ENCODE data around the gene APOF. TPM values are rescaled to one million over a fixed set of nuclear protein-coding genes. Genes with fewer than 3 reads are reported as not detected.
A peak's percentile ranks its signal among the peaks of the same experiment; 100 is the strongest.

The APOF gene
- total and polyA plus RNA-seq, 2 of the 13 experiments (the other 11 are each of a cell fraction or from before 2014, with no cell fraction given) = 3.3 to 23.9 TPM

DNA sequence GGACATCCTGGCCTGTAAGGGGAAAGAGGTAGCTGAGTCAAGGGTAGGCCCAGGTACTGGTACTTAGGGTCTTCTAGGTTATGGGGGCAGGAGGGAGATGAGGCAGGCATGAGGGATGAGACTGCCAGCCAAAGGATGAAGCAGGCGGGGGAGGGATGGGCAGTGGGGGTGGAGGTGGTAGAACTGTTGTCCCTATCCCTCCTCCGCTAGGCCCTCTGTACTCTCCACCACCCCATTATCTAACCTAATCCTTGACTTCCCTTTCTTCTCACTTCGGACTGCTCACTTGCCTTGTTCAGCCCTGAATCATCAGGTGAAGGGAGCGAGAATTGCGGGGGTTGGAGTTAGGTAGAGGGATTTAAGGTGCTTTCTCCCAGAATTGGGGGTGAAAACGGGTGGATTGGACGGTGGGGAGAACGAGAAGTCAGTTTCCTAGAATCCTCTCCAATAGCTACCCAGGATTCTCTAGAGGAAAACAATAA is 29.4 kb downstream of the APOF start (continued):
- no peak for TF ChIP-seq NFATC3 (CRISPR knock-in tag; IDR thresholded peaks at IDR 0.05)
- no peak for TF ChIP-seq RAD51 (IDR thresholded peaks at IDR 0.05; ENCODE audit: borderline replicate concordance)
- no peak for TF ChIP-seq ZNF605 (CRISPR knock-in tag; IDR thresholded peaks at IDR 0.05)
- TF ChIP-seq, protein P1, sequence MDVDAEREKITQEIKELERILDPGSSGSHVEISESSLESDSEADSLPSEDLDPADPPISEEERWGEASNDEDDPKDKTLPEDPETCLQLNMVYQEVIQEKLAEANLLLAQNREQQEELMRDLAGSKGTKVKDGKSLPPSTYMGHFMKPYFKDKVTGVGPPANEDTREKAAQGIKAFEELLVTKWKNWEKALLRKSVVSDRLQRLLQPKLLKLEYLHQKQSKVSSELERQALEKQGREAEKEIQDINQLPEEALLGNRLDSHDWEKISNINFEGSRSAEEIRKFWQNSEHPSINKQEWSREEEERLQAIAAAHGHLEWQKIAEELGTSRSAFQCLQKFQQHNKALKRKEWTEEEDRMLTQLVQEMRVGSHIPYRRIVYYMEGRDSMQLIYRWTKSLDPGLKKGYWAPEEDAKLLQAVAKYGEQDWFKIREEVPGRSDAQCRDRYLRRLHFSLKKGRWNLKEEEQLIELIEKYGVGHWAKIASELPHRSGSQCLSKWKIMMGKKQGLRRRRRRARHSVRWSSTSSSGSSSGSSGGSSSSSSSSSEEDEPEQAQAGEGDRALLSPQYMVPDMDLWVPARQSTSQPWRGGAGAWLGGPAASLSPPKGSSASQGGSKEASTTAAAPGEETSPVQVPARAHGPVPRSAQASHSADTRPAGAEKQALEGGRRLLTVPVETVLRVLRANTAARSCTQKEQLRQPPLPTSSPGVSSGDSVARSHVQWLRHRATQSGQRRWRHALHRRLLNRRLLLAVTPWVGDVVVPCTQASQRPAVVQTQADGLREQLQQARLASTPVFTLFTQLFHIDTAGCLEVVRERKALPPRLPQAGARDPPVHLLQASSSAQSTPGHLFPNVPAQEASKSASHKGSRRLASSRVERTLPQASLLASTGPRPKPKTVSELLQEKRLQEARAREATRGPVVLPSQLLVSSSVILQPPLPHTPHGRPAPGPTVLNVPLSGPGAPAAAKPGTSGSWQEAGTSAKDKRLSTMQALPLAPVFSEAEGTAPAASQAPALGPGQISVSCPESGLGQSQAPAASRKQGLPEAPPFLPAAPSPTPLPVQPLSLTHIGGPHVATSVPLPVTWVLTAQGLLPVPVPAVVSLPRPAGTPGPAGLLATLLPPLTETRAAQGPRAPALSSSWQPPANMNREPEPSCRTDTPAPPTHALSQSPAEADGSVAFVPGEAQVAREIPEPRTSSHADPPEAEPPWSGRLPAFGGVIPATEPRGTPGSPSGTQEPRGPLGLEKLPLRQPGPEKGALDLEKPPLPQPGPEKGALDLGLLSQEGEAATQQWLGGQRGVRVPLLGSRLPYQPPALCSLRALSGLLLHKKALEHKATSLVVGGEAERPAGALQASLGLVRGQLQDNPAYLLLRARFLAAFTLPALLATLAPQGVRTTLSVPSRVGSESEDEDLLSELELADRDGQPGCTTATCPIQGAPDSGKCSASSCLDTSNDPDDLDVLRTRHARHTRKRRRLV (CRISPR knock-in tag; IDR thresholded peaks at IDR 0.05) = no peak
- no peak for TF ChIP-seq PRPF4 (IDR thresholded peaks at IDR 0.05; ENCODE audit: low read depth, low read length, poor library complexity, severe bottlenecking)
- TF ChIP-seq FOXK2 (IDR thresholded peaks at IDR 0.05) = no peak
- TF ChIP-seq ZC3H4 (CRISPR knock-in tag; IDR thresholded peaks at IDR 0.05; ENCODE audit: borderline replicate concordance) = 0 out of 2 replicates have a peak, but pooled peaks have one; percentile 74
- no peak for TF ChIP-seq ZNF781 (CRISPR knock-in tag; IDR thresholded peaks at IDR 0.05; ENCODE audit: borderline replicate concordance, not compliant biosample characterization)
- TF ChIP-seq TAF1 (CRISPR knock-in tag; IDR thresholded peaks at IDR 0.05) = no peak
- TF ChIP-seq PITX1 (CRISPR knock-in tag; IDR thresholded peaks at IDR 0.05) = no peak
- TF ChIP-seq SAP130 (CRISPR knock-in tag; IDR thresholded peaks at IDR 0.05; ENCODE audit: low read depth) = no peak
- TF ChIP-seq, protein P2, sequence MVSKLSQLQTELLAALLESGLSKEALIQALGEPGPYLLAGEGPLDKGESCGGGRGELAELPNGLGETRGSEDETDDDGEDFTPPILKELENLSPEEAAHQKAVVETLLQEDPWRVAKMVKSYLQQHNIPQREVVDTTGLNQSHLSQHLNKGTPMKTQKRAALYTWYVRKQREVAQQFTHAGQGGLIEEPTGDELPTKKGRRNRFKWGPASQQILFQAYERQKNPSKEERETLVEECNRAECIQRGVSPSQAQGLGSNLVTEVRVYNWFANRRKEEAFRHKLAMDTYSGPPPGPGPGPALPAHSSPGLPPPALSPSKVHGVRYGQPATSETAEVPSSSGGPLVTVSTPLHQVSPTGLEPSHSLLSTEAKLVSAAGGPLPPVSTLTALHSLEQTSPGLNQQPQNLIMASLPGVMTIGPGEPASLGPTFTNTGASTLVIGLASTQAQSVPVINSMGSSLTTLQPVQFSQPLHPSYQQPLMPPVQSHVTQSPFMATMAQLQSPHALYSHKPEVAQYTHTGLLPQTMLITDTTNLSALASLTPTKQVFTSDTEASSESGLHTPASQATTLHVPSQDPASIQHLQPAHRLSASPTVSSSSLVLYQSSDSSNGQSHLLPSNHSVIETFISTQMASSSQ (IDR thresholded peaks at IDR 0.05; ENCODE audit: low read depth) = no peak
- TF ChIP-seq, protein P2 (CRISPR knock-in tag; IDR thresholded peaks at IDR 0.05; ENCODE audit: borderline replicate concordance) = no peak
- TF ChIP-seq NFE2L1 (CRISPR knock-in tag; IDR thresholded peaks at IDR 0.05; ENCODE audit: borderline replicate concordance) = no peak
- TF ChIP-seq NFE2L2 (IDR thresholded peaks at IDR 0.05; ENCODE audit: low read length) = no peak
- TF ChIP-seq MIXL1 (CRISPR knock-in tag; IDR thresholded peaks at IDR 0.05) = no peak
- TF ChIP-seq, protein P3, sequence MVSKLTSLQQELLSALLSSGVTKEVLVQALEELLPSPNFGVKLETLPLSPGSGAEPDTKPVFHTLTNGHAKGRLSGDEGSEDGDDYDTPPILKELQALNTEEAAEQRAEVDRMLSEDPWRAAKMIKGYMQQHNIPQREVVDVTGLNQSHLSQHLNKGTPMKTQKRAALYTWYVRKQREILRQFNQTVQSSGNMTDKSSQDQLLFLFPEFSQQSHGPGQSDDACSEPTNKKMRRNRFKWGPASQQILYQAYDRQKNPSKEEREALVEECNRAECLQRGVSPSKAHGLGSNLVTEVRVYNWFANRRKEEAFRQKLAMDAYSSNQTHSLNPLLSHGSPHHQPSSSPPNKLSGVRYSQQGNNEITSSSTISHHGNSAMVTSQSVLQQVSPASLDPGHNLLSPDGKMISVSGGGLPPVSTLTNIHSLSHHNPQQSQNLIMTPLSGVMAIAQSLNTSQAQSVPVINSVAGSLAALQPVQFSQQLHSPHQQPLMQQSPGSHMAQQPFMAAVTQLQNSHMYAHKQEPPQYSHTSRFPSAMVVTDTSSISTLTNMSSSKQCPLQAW (CRISPR knock-in tag; IDR thresholded peaks at IDR 0.05) = 0 out of 2 replicates have a peak, but pooled peaks have one; percentile 6
- no peak for TF ChIP-seq CHD2 (IDR thresholded peaks at IDR 0.05; ENCODE audit: low read depth, low read length)
- TF ChIP-seq HMG20B (CRISPR knock-in tag; conservative IDR thresholded peaks at IDR 0.05) = no peak
- TF ChIP-seq, protein P4, sequence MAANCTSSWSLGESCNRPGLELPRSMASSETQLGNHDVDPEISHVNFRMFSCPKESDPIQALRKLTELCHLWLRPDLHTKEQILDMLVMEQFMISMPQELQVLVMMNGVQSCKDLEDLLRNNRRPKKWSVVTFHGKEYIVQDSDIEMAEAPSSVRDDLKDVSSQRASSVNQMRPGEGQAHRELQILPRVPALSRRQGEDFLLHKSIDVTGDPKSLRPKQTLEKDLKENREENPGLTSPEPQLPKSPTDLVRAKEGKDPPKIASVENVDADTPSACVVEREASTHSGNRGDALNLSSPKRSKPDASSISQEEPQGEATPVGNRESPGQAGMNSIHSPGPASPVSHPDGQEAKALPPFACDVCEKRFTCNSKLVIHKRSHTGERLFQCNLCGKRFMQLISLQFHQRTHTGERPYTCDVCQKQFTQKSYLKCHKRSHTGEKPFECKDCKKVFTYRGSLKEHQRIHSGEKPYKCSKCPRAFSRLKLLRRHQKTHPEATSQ (CRISPR knock-in tag; IDR thresholded peaks at IDR 0.05; ENCODE audit: borderline replicate concordance) = no peak
